HCT116 (cell line): ENCODE measurements around the gene PCMTD2. TPM values are rescaled to one million over a fixed set of nuclear protein-coding genes. Genes with fewer than 3 reads are reported as not detected.

Experiments
- ATAC-seq: fragments of 200-7000 bp; cut with Tn5 transposase; 2 replicates; pipeline ENCODE4 v1.9.1; 2020; ENCODE audit warnings: mild to moderate bottlenecking, moderate library complexity
- Bru-seq: library from RNA; stranded (reverse); fragments of 400-500 nt; gene quantifications from one replicate; lab custom pipeline; 2021; lab: Mats Ljungman, UMichigan
- BruChase-seq, 2 experiments: library from RNA; stranded (reverse); fragments of 400-500 nt; gene quantifications; one replicate each; lab custom pipeline; 2021; lab: Mats Ljungman, UMichigan
- BruUV-seq: library from RNA; stranded (reverse); fragments of 400-500 nt; replicated peaks from 2 replicates; lab custom pipeline; 2021; lab: Mats Ljungman, UMichigan
- CTCF ChIA-PET: fragments of 300-600 bp; sonication (Branson Sonifier 250); formaldehyde crosslinking; loops from one replicate; lab custom pipeline; 2021; ENCODE audit warnings: antibody characterized with exemption; lab: Charles Lee
- POLR2A ChIA-PET: fragments of 300-600, 350-600 bp; sonication (Branson Sonifier 250); formaldehyde crosslinking; loops from one replicate; lab custom pipeline; 2021; ENCODE audit warnings: antibody characterized with exemption; lab: Charles Lee
- RAD21 ChIA-PET, 2 experiments: fragments of 300-600 bp; sonication (Branson Sonifier 250); formaldehyde crosslinking; loops; one replicate each; lab custom pipeline; 2023; ENCODE audit warnings: low total read pairs in 2 of 2; ENCODE audit not compliant: uncharacterized antibody in 2 of 2, unreplicated experiment in 2 of 2, low non-redundant PET in 1 of 2; lab: Charles Lee
- DNase-seq: peaks from one replicate; pipeline ENCODE4 v3.0.0-alpha.2; 2010; ENCODE audit warnings: low read depth, low spot score
- H2AFZ ChIP-seq: fragments of 200-600 bp; shearing (Covaris generic), sonication (generic); 2 replicates; pipeline ENCODE4 v1.6.1; 2017; ENCODE audit warnings: low read depth, mixed run types, mixed read lengths, antibody characterized with exemption, low read length; ENCODE audit not compliant: poor library complexity, severe bottlenecking
- H3K27ac ChIP-seq: 2 replicates; pipeline ENCODE4 v1.5.1; 2012; ENCODE audit warnings: low read depth, low read length
- H3K27me3 ChIP-seq: fragments of 200-600 bp; sonication (generic); 2 replicates; pipeline ENCODE4 v1.6.1; 2016; ENCODE audit warnings: mixed run types, low read length, mixed read lengths; ENCODE audit not compliant: insufficient read depth
- H3K36me3 ChIP-seq, 2 experiments: fragments of 200-500 bp in 1 of 2; fragments of 200-600 bp in 1 of 2; sonication (Bioruptor generic) in 1 of 2; sonication (generic) in 1 of 2; 2 replicates each; pipeline versions ENCODE4 v1.5.1 to v1.6.1; 2014 to 2016; ENCODE audit warnings: low read length in 2 of 2, inconsistent platforms in 1 of 2, mixed read lengths in 1 of 2, mixed run types in 1 of 2; ENCODE audit not compliant: insufficient read depth in 2 of 2, control insufficient read depth in 1 of 2
- H3K4me1 ChIP-seq, 2 experiments: fragments of 200-600 bp in 1 of 2; sonication (generic) in 1 of 2; 2 replicates each; pipeline versions ENCODE4 v1.5.1 to v1.6.1; 2012 to 2017; ENCODE audit warnings: low read length in 2 of 2, inconsistent platforms in 1 of 2, mild to moderate bottlenecking in 1 of 2, mixed read lengths in 1 of 2, mixed run types in 1 of 2, moderate library complexity in 1 of 2; ENCODE audit not compliant: insufficient read depth in 2 of 2, control insufficient read depth in 1 of 2
- H3K4me2 ChIP-seq: fragments of 200-600 bp; sonication (generic); 2 replicates; pipeline ENCODE4 v1.6.1; 2017; ENCODE audit warnings: mixed run types, low read length, mixed read lengths
- H3K4me3 ChIP-seq, 2 experiments: fragments of 200-600 bp in 1 of 2; sonication (generic) in 1 of 2; replicated peaks in 1 of 2; 2 replicates each; pipeline ENCODE4 v1.5.1; 2011 to 2016; ENCODE audit warnings: low read length in 2 of 2, control low read depth in 1 of 2, low read depth in 1 of 2, mild to moderate bottlenecking in 1 of 2, mixed read lengths in 1 of 2, mixed run types in 1 of 2
- H3K79me2 ChIP-seq: fragments of 200-600 bp; sonication (generic); 2 replicates; pipeline ENCODE4 v1.6.1; 2017; ENCODE audit warnings: mild to moderate bottlenecking, mixed run types, low read length, moderate library complexity, mixed read lengths; ENCODE audit not compliant: insufficient read depth
- H3K9ac ChIP-seq: fragments of 200-600 bp; sonication (generic); 2 replicates; pipeline ENCODE4 v1.6.1; 2016; ENCODE audit warnings: low read length, mixed read lengths
- H3K9me2 ChIP-seq: fragments of 200-600 bp; sonication (generic), shearing (Covaris generic); 2 replicates; pipeline ENCODE4 v1.6.1; 2017; ENCODE audit warnings: mixed run types, mild to moderate bottlenecking, moderate library complexity; ENCODE audit not compliant: insufficient read depth
- H3K9me3 ChIP-seq, 2 experiments: fragments of 200-500 bp in 1 of 2; fragments of 200-600 bp in 1 of 2; sonication (Bioruptor generic) in 1 of 2; sonication (generic) in 1 of 2; 2 replicates each; pipeline ENCODE4 v1.6.1; 2014 to 2017; ENCODE audit warnings: low read length in 2 of 2, mixed read lengths in 2 of 2, inconsistent platforms in 1 of 2, low read depth in 1 of 2, mild to moderate bottlenecking in 1 of 2, mixed run types in 1 of 2, moderate library complexity in 1 of 2; ENCODE audit not compliant: control insufficient read depth in 1 of 2, insufficient read depth in 1 of 2
- H4K20me1 ChIP-seq: fragments of 200-600 bp; sonication (generic), shearing (Covaris generic); 2 replicates; pipeline ENCODE4 v1.6.1; 2017; ENCODE audit warnings: mixed run types, mild to moderate bottlenecking, moderate library complexity; ENCODE audit not compliant: insufficient read depth
- MAX ChIP-seq: IDR thresholded peaks from 2 replicates; pipeline ENCODE4 v1.6.1; 2012
- POLR2A ChIP-seq: IDR thresholded peaks from 2 replicates; pipeline ENCODE4 v1.7.0; 2011; ENCODE audit warnings: borderline replicate concordance; ENCODE audit not compliant: insufficient read depth, insufficient read length; ENCODE audit errors: extremely low read depth
- POLR2AphosphoS5 ChIP-seq: IDR thresholded peaks from 2 replicates; pipeline ENCODE4 v1.6.1; 2011; ENCODE audit warnings: mild to moderate bottlenecking, low read depth, low read length, moderate library complexity
- REST ChIP-seq: IDR thresholded peaks from 2 replicates; pipeline ENCODE4 v1.6.1; 2012; ENCODE audit warnings: low read depth
- SP1 ChIP-seq: IDR thresholded peaks from 2 replicates; pipeline ENCODE4 v1.6.1; 2012; ENCODE audit warnings: low read depth
- YY1 ChIP-seq: IDR thresholded peaks from 2 replicates; pipeline ENCODE4 v1.6.1; 2011; ENCODE audit warnings: low read length, low read depth, moderate library complexity, mild to moderate bottlenecking; ENCODE audit not compliant: insufficient replicate concordance; ENCODE audit errors: extremely low read depth
- ZFX ChIP-seq: fragments of 450-650 bp; IDR thresholded peaks from 2 replicates; pipeline ENCODE4 v1.6.1; 2017
- intact Hi-C: fragments of 100-400 bp; cut with micrococcal nuclease; formaldehyde crosslinking; loops from 2 replicates; pipeline ENCODE4 v1.10.0; 2022
- long read RNA-seq: library from polyadenylated mRNA; unstranded; transcript quantifications from one replicate; pipeline ENCODE4 v2.0.0, GENCODE V29; 2021; ENCODE audit not compliant: unreplicated experiment
- polyA plus RNA-seq: library from polyadenylated mRNA; unstranded; fragments of >200 nt; gene quantifications from 2 replicates; pipeline ENCODE4 v1.2.1, GENCODE V29; 2012; ENCODE audit warnings: missing spikeins
- total RNA-seq: library from RNA; stranded (reverse); gene quantifications from one replicate; pipeline ENCODE4 v1.2.1, GENCODE V29; 2021; ENCODE audit not compliant: unreplicated experiment

The PCMTD2 gene
- total RNA-seq (44.7 TPM), Bru-seq, nascent RNA (percentile 70 among the genes with signal in this experiment), BruChase-seq, experiment 1, labeled RNA remaining after a 6-hour chase (percentile 93 among the genes with signal in this experiment), BruChase-seq, experiment 2, labeled RNA remaining after a 2-hour chase (percentile 90 among the genes with signal in this experiment)
- polyA plus RNA-seq, result 18.5 and 21.8 TPM in 2 replicates
- long read RNA-seq, transcript PCMTD2-203 (6 exons, 3,843 nt), result major isoform, 65 of 112 reads
- long read RNA-seq, transcript PCMTD2-204 (6 exons, 3,212 nt), result minor isoform, 6 of 112 reads
- long read RNA-seq, partial matches to known transcripts, result 20 of 112 reads
- long read RNA-seq, other reads (novel, unspliced or antisense), result 21 of 112 reads

GRCh38 chr20:64255361-64256281 is at the start of gene PCMTD2:
Gene PCMTD2 (plus strand): TSS chr20:64255748. CDS start chr20:64259966, 4,218 bp downstream.
- Histone ChIP-seq H3K9me3 (no peaks in the 10 kb centered on the region), H3K4me2 (peak within 1 kb of the TSS; percentile 93), H2AFZ (peak within 1 kb of the TSS; percentile 44), H3K4me1 (peaks cover 0 to 19% of the 10 kb centered on the region in 2 experiments; a peak in 3 of 4 replicates), H3K4me3 (peak within 1 kb of the TSS; percentile 66 to 87), H4K20me1 (no peaks in the 10 kb centered on the region), H3K9ac (peak within 1 kb of the TSS; percentile 78), H3K9me2 (no peaks in the 10 kb centered on the region), H3K36me3 (no peaks in the 10 kb centered on the region)
- CTCF ChIA-PET, result interaction anchor here (0.7 kb wide), 1 partner anchor 16 kb away, joined by 4 read pairs; no protein-coding TSS in a partner anchor
- ATAC-seq (peak; percentile 93), DNase-seq (peak; percentile 47)
- intact Hi-C loops, result no loop called here
- POLR2A ChIA-PET, result interaction anchor here (0.9 kb wide), 1 partner anchor 23 kb away, joined by 3 read pairs; no protein-coding TSS in a partner anchor
- TF ChIP-seq YY1, result peak; percentile 52
- no peak for TF ChIP-seq REST
- TF ChIP-seq ZFX, result peak; percentile 80
- peak; percentile 67 for TF ChIP-seq MAX
- peak; percentile 82 for TF ChIP-seq POLR2AphosphoS5
- no peak for TF ChIP-seq SP1
- TF ChIP-seq POLR2A, result peak; percentile 62
- TF ChIP-seq, all 23 proteins: peak for 5
- Histone ChIP-seq H3K27ac (peak within 1 kb of the TSS; percentile 69), H3K79me2 (peaks cover 21% of the 10 kb centered on the region), H3K27me3 (peaks cover 6% of the 10 kb centered on the region; the same call in 1 of the 2 replicates)
- RAD21 ChIA-PET, result no interaction called here
- BruUV-seq, result no TSS peak
